GM18499 (cell line): ENCODE measurements around the gene BRAF.
"Not testable (repeated sequence)": the region's sequence is repeated elsewhere in the genome, so short reads cannot be mapped to it uniquely, and the experiment has no call there.

ENCODE experiments used
- ATAC-seq: cut with Tn5 transposase; IDR thresholded peaks from one replicate; pipeline ENCODE4 v1.9.1; 2021; ENCODE audit warnings: moderate number of reproducible peaks; ENCODE audit not compliant: insufficient read depth, unreplicated experiment

BRAF gene

GRCh38 chr7:140689199-140690152 is 235.3 kb downstream of the BRAF start:
- no peak for ATAC-seq

- ATAC-seq, result no peak
Measured at GRCh38 chr7:140688341-140688740, 236.4 kb downstream of the BRAF start.

GRCh38 chr7:140686921-140687320 is 237.8 kb downstream of the BRAF start:
- ATAC-seq, result no peak

- no peak for ATAC-seq
Measured at GRCh38 chr7:140685407-140686087, 239.2 kb downstream of the BRAF start.

GRCh38 chr7:140684066-140684950 is 240.4 kb downstream of the BRAF start:
- ATAC-seq, result no peak

GRCh38 chr7:140683657-140684056 is 241.1 kb downstream of the BRAF start:
- ATAC-seq, result no peak

- ATAC-seq, result no peak
Measured at GRCh38 chr7:140681766-140682165, 243.0 kb downstream of the BRAF start.

GRCh38 chr7:140680886-140681285 is 243.8 kb downstream of the BRAF start:
- ATAC-seq, result no peak

- no peak for ATAC-seq
Measured at GRCh38 chr7:140679186-140679585, 245.5 kb downstream of the BRAF start.

GRCh38 chr7:140678816-140679130 is 246.0 kb downstream of the BRAF start:
- no peak for ATAC-seq

GRCh38 chr7:140678081-140678815 is 246.5 kb downstream of the BRAF start:
- no peak for ATAC-seq

GRCh38 chr7:140677496-140677895 is 247.2 kb downstream of the BRAF start:
- no peak for ATAC-seq

GRCh38 chr7:140676956-140677355 is 247.8 kb downstream of the BRAF start:
- not testable (repeated sequence) for ATAC-seq

- peak; percentile 36 for ATAC-seq
Measured at GRCh38 chr7:140676306-140676705, 248.4 kb downstream of the BRAF start.

GRCh38 chr7:140675726-140676125 is 249.0 kb downstream of the BRAF start:
- ATAC-seq, result no peak

- no peak for ATAC-seq
Measured at GRCh38 chr7:140674899-140675701, 249.6 kb downstream of the BRAF start.

GRCh38 chr7:140674356-140674800 is 250.4 kb downstream of the BRAF start:
- peak; percentile 35 for ATAC-seq

GRCh38 chr7:140673774-140674155 is 251.0 kb downstream of the BRAF start:
- ATAC-seq, result no peak
